NT2/D1 (cell line): ENCODE measurements around the gene DDAH1.

Source experiments
- DNase-seq: peaks from one replicate; pipeline ENCODE4 v3.0.0-alpha.2; 2011; ENCODE audit warnings: low read depth, low spot score
- H3K27me3 ChIP-seq: 2 replicates; pipeline ENCODE4 v1.6.0; 2011; ENCODE audit warnings: mild to moderate bottlenecking; ENCODE audit not compliant: insufficient read length, insufficient read depth
- H3K36me3 ChIP-seq: 2 replicates; pipeline ENCODE4 v1.6.1; 2011; ENCODE audit warnings: mild to moderate bottlenecking, low read length, mixed read lengths; ENCODE audit not compliant: insufficient read depth, insufficient read length
- H3K4me1 ChIP-seq: 2 replicates; pipeline ENCODE4 v1.5.1; 2011; ENCODE audit not compliant: insufficient read depth, insufficient read length
- H3K4me3 ChIP-seq: 2 replicates; pipeline ENCODE4 v1.5.1; 2011; ENCODE audit warnings: low read depth; ENCODE audit not compliant: insufficient read length
- H3K9ac ChIP-seq: 2 replicates; pipeline ENCODE4 v1.6.0; 2011; ENCODE audit warnings: low read depth; ENCODE audit not compliant: insufficient read length
- H3K9me3 ChIP-seq: 2 replicates; pipeline ENCODE4 v1.5.1; 2011; ENCODE audit warnings: mild to moderate bottlenecking, low read length; ENCODE audit not compliant: insufficient read depth
- SUZ12 ChIP-seq: IDR thresholded peaks from 2 replicates; pipeline ENCODE4 v1.6.1; 2011; ENCODE audit not compliant: insufficient read length, insufficient read depth; ENCODE audit errors: extremely low read depth
- YY1 ChIP-seq: IDR thresholded peaks from 2 replicates; pipeline ENCODE4 v1.6.1; 2011; ENCODE audit not compliant: insufficient read length, insufficient read depth
- ZNF274 ChIP-seq: IDR thresholded peaks from 2 replicates; pipeline ENCODE4 v1.6.1; 2011; ENCODE audit warnings: mild to moderate bottlenecking, low read depth, low read length

The DDAH1 gene

GRCh38 chr1:85440612-85441011 is 24.3 kb downstream of the DDAH1 start:
- DNase-seq: no peak

GRCh38 chr1:85438353-85438752 is 26.6 kb downstream of the DDAH1 start:
- Histone ChIP-seq H3K4me3 (no peak overlapping the region), H3K9ac (no peak overlapping the region), H3K4me1 (no peaks in the 10 kb centered on the region), H3K36me3 (no peaks in the 10 kb centered on the region), H3K9me3 (no peaks in the 10 kb centered on the region), H3K27me3 (no peaks in the 10 kb centered on the region)
- DNase-seq: no peak
- no peak for TF ChIP-seq YY1
- no peak for TF ChIP-seq ZNF274
- no peak for TF ChIP-seq SUZ12

More at GRCh38 chr1:85440612-85441011, 24.3 kb downstream of the DDAH1 start:
- Histone ChIP-seq H3K36me3 (no peaks in the 10 kb centered on the region), H3K27me3 (no peaks in the 10 kb centered on the region), H3K9me3 (no peaks in the 10 kb centered on the region), H3K4me3 (no peak overlapping the region), H3K4me1 (no peaks in the 10 kb centered on the region), H3K9ac (no peak overlapping the region)
- TF ChIP-seq YY1: no peak
- no peak for TF ChIP-seq ZNF274
- no peak for TF ChIP-seq SUZ12

GRCh38 chr1:85437139-85437538 is 27.8 kb downstream of the DDAH1 start:
- H3K36me3 ChIP-seq: no peaks in the 10 kb centered on the region
- H3K9me3 ChIP-seq: no peaks in the 10 kb centered on the region
- H3K4me1 ChIP-seq: no peaks in the 10 kb centered on the region
- no peak overlapping the region for H3K4me3 ChIP-seq
- DNase-seq: peak; percentile 27
- no peaks in the 10 kb centered on the region for H3K27me3 ChIP-seq
- TF ChIP-seq SUZ12 (no peak), ZNF274 (no peak), YY1 (no peak)
- no peak overlapping the region for H3K9ac ChIP-seq

- no peaks in the 10 kb centered on the region for H3K27me3 ChIP-seq
- no peak overlapping the region for H3K4me3 ChIP-seq
- no peaks in the 10 kb centered on the region for H3K9me3 ChIP-seq
- no peak overlapping the region for H3K9ac ChIP-seq
- H3K4me1 ChIP-seq: no peaks in the 10 kb centered on the region
- TF ChIP-seq ZNF274: no peak
- TF ChIP-seq YY1: no peak
- TF ChIP-seq SUZ12: no peak
- H3K36me3 ChIP-seq: no peaks in the 10 kb centered on the region
- DNase-seq: no peak
Measured at GRCh38 chr1:85433096-85433495, 31.9 kb downstream of the DDAH1 start.

GRCh38 chr1:85428471-85429089 is 36.4 kb downstream of the DDAH1 start:
- no peaks in the 10 kb centered on the region for H3K4me1 ChIP-seq
- no peaks in the 10 kb centered on the region for H3K9me3 ChIP-seq
- TF ChIP-seq YY1 (no peak), ZNF274 (no peak), SUZ12 (no peak)
- H3K36me3 ChIP-seq: no peaks in the 10 kb centered on the region
- DNase-seq: no peak
- no peaks in the 10 kb centered on the region for H3K27me3 ChIP-seq
- no peak overlapping the region for H3K9ac ChIP-seq
- no peak overlapping the region for H3K4me3 ChIP-seq

GRCh38 chr1:85427849-85428248 is 37.1 kb downstream of the DDAH1 start:
- TF ChIP-seq ZNF274: no peak
- no peak overlapping the region for H3K4me3 ChIP-seq
- no peaks in the 10 kb centered on the region for H3K4me1 ChIP-seq
- H3K27me3 ChIP-seq: no peaks in the 10 kb centered on the region
- no peaks in the 10 kb centered on the region for H3K36me3 ChIP-seq
- H3K9me3 ChIP-seq: no peaks in the 10 kb centered on the region
- no peak overlapping the region for H3K9ac ChIP-seq
- no peak for DNase-seq

GRCh38 chr1:85427331-85427730 is 37.6 kb downstream of the DDAH1 start:
- Histone ChIP-seq H3K36me3 (no peaks in the 10 kb centered on the region), H3K9ac (no peak overlapping the region), H3K9me3 (no peaks in the 10 kb centered on the region), H3K4me3 (no peak overlapping the region), H3K4me1 (no peaks in the 10 kb centered on the region), H3K27me3 (no peaks in the 10 kb centered on the region)
- DNase-seq: no peak
- TF ChIP-seq YY1 (no peak), ZNF274 (no peak), SUZ12 (no peak)

- Histone ChIP-seq H3K27me3 (no peaks in the 10 kb centered on the region), H3K9ac (no peak overlapping the region), H3K4me1 (no peaks in the 10 kb centered on the region), H3K9me3 (peaks cover 20% of the 10 kb centered on the region; the same call in 1 of the 2 replicates), H3K36me3 (no peaks in the 10 kb centered on the region), H3K4me3 (no peak overlapping the region)
- no peak for DNase-seq
- TF ChIP-seq YY1 (no peak), SUZ12 (no peak), ZNF274 (no peak)
Measured at GRCh38 chr1:85421179-85421578, 43.8 kb downstream of the DDAH1 start.
